ENCODE measurements around the gene PSKH1.

DNA sequence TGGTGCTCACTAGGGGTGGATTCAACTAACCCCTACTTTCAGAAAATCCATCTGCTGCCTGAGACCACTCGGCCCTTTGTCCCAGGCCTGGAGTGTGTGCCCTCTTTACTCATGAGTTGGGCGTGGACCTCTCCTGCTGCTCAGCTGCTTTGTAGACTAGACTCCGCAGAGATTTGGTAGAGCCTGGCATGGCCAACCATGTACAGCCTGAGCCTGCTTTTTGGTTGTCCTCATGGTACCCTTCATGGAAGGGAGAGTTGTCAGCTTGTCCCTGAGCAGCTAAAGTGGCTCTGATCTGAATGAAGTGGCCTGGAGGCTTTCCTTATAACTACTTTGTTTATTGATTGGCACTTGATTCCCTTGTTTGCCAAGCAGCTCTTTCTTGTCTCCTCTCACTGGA lies 18.7 kb upstream of the PSKH1 start:
- TF ChIP-seq POLR2A (IDR thresholded peaks at IDR 0.05) (no peak), POLR2AphosphoS5 (IDR thresholded peaks at IDR 0.05) (no peak)

Measured in suprapubic skin (tissue), 4 donors.